Stimulated activated CD4-positive, alpha-beta T cell treated with anti-CD3 and anti-CD28 coated beads, Interleukin-4, amount 100 ng/mL, for 4 hours (primary cell): ENCODE measurements around the gene AKR1B15.
"Not testable (repeated sequence)": the region's sequence is repeated elsewhere in the genome, so short reads cannot be mapped to it uniquely, and the experiment has no call there.

ENCODE experiments used
- DNase-seq, 2 experiments: peaks; one replicate each; pipeline ENCODE4 v3.0.0-alpha.2; 2020

The AKR1B15 gene

GRCh38 chr7:134533288-134533771 lies 15.6 kb upstream of the AKR1B15 start:
- DNase-seq, result no peak

GRCh38 chr7:134534633-134535032 lies 14.3 kb upstream of the AKR1B15 start:
- no peak for DNase-seq

GRCh38 chr7:134535272-134535918 lies 13.5 kb upstream of the AKR1B15 start:
- DNase-seq, result no peak

- no peak for DNase-seq
Measured at GRCh38 chr7:134535919-134536299, 13.0 kb upstream of the AKR1B15 start.

- not testable (repeated sequence) for DNase-seq
Measured at GRCh38 chr7:134536558-134536957, 12.4 kb upstream of the AKR1B15 start.

- not testable (repeated sequence) for DNase-seq
Measured at GRCh38 chr7:134537273-134537781, 11.6 kb upstream of the AKR1B15 start.

GRCh38 chr7:134539380-134540004 lies 9.4 kb upstream of the AKR1B15 start:
- DNase-seq, result no peak

- DNase-seq, result not testable (repeated sequence)
Measured at GRCh38 chr7:134541501-134542194, 7.3 kb upstream of the AKR1B15 start.

GRCh38 chr7:134542195-134542771 lies 6.6 kb upstream of the AKR1B15 start:
- no peak for DNase-seq

GRCh38 chr7:134545380-134545779 lies 3.5 kb upstream of the AKR1B15 start:
- DNase-seq, result no peak

GRCh38 chr7:134545918-134546317 lies 3.0 kb upstream of the AKR1B15 start:
- DNase-seq, result no peak

GRCh38 chr7:134546955-134547354 lies 2.0 kb upstream of the AKR1B15 start:
- DNase-seq, result no peak

GRCh38 chr7:134547397-134548054 lies 1.4 kb upstream of the AKR1B15 start:
- DNase-seq, result peak; percentile 47 to 69

- no peak for DNase-seq
Measured at GRCh38 chr7:134549366-134549765, 456 bp downstream of the AKR1B15 start.

- DNase-seq, result no peak
Measured at GRCh38 chr7:134552105-134552504, 3.2 kb downstream of the AKR1B15 start.

GRCh38 chr7:134553976-134554375 lies 5.1 kb downstream of the AKR1B15 start:
- DNase-seq, result no peak

GRCh38 chr7:134554417-134554966 lies 5.6 kb downstream of the AKR1B15 start:
- no peak for DNase-seq

- no peak for DNase-seq
Measured at GRCh38 chr7:134557391-134557790, 8.5 kb downstream of the AKR1B15 start.

- DNase-seq, result no peak
Measured at GRCh38 chr7:134558370-134558769, 9.5 kb downstream of the AKR1B15 start.

- DNase-seq, result not testable (repeated sequence)
Measured at GRCh38 chr7:134561616-134562015, 12.7 kb downstream of the AKR1B15 start.

- no peak for DNase-seq
Measured at GRCh38 chr7:134562136-134562535, 13.2 kb downstream of the AKR1B15 start.

- not testable (repeated sequence) for DNase-seq
Measured at GRCh38 chr7:134563398-134563749, 14.5 kb downstream of the AKR1B15 start.
